Endodermal cell (in vitro differentiated cells): Measurements from ENCODE around the gene COL9A3. TPM values are rescaled to one million over a fixed set of nuclear protein-coding genes. Genes with fewer than 3 reads are reported as not detected.

Experiments
- DNase-seq: peaks from one replicate; pipeline ENCODE4 v3.0.0-alpha.2; 2017
- H3K27ac ChIP-seq: 2 replicates; pipeline ENCODE4 v1.5.1; 2013; ENCODE audit warnings: mild to moderate bottlenecking, low read depth, low read length, moderate library complexity
- H3K27me3 ChIP-seq: 2 replicates; pipeline ENCODE4 v1.6.1; 2013; ENCODE audit warnings: mild to moderate bottlenecking, low read length, moderate library complexity; ENCODE audit not compliant: insufficient read depth, control insufficient read depth, poor library complexity, severe bottlenecking
- H3K36me3 ChIP-seq: 2 replicates; pipeline ENCODE4 v1.7.0; 2013; ENCODE audit warnings: mild to moderate bottlenecking, low read length, moderate library complexity; ENCODE audit not compliant: control insufficient read depth, insufficient read depth
- H3K4me1 ChIP-seq: one replicate; pipeline ENCODE4 v1.7.0; 2013; ENCODE audit warnings: low read length; ENCODE audit not compliant: control insufficient read depth, insufficient read depth
- H3K4me3 ChIP-seq: 2 replicates; pipeline ENCODE4 v1.5.1; 2013; ENCODE audit warnings: mild to moderate bottlenecking, low read length, moderate library complexity
- H3K9ac ChIP-seq: 2 replicates; pipeline ENCODE4 v1.6.1; 2013; ENCODE audit warnings: mild to moderate bottlenecking, low read length, moderate library complexity; ENCODE audit not compliant: poor library complexity, severe bottlenecking; ENCODE audit errors: extremely low read depth
- H3K9me3 ChIP-seq: 2 replicates; pipeline ENCODE4 v1.6.1; 2013; ENCODE audit warnings: mild to moderate bottlenecking, low read length, moderate library complexity; ENCODE audit not compliant: control insufficient read depth
- H3K27ac Mint-ChIP-seq: 2 replicates; pipeline ENCODE4 v1.8.0; 2020; ENCODE audit warnings: mixed read lengths
- H3K27me3 Mint-ChIP-seq: 2 replicates; pipeline ENCODE4 v1.8.0; 2021; ENCODE audit warnings: mild to moderate bottlenecking, mixed read lengths; ENCODE audit not compliant: insufficient read depth
- H3K36me3 Mint-ChIP-seq: 2 replicates; pipeline ENCODE4 v1.8.0; 2020; ENCODE audit warnings: low read depth, mixed read lengths
- H3K4me1 Mint-ChIP-seq: 2 replicates; pipeline ENCODE4 v1.8.0; 2020; ENCODE audit warnings: mixed read lengths
- H3K4me3 Mint-ChIP-seq: 2 replicates; pipeline ENCODE4 v1.8.0; 2020; ENCODE audit warnings: mild to moderate bottlenecking, moderate library complexity, mixed read lengths
- H3K9me3 Mint-ChIP-seq: 2 replicates; pipeline ENCODE4 v1.8.0; 2020; ENCODE audit warnings: mild to moderate bottlenecking, mixed read lengths
- CTCF ChIP-seq: fragments of 200-600 bp; sonication (generic); conservative IDR thresholded peaks from 2 replicates; pipeline ENCODE4 v1.5.0; 2021; ENCODE audit warnings: antibody characterized with exemption, mild to moderate bottlenecking
- WGBS, 2 experiments: methylation state at CpG; one replicate each; pipeline versions ENCODE4 v1.1.5 to v1.1.7; 2013; ENCODE audit warnings: missing lambda C conversion rate in 2 of 2, mixed read lengths in 1 of 2; ENCODE audit not compliant: insufficient coverage in 1 of 2, insufficient read length in 1 of 2; 5-methylcytosine and 5-hydroxymethylcytosine counted together
- total RNA-seq, 2 donors: library from RNA; stranded (reverse); fragmentation: NEBNext Ultra II Directional in 1 of 2; extraction: Animal tissue kit (Norgen Biotek cat#: 25700) in 1 of 2; gene quantifications; 2 replicates in 1 of 2; 3 replicates in 1 of 2; pipeline ENCODE4 v1.2.1, GENCODE V29; 2021

The COL9A3 gene
- total RNA-seq, 2 donors from 2014 or later: 48.9 to 133 TPM

GRCh38 chr20:62888910-62889309, 72.1 kb downstream of the COL9A3 start:
- H3K27me3 ChIP-seq: no peaks in the 10 kb centered on the region
- no peak for DNase-seq
- Mint-ChIP-seq H3K9me3 (no peaks in the 10 kb centered on the region), H3K27ac (no peak overlapping the region), H3K4me3 (no peak overlapping the region), H3K36me3 (peaks cover 78% of the 10 kb centered on the region), H3K4me1 (no peaks in the 10 kb centered on the region), H3K27me3 (no peaks in the 10 kb centered on the region)
- H3K4me3 ChIP-seq: no peak overlapping the region
- H3K4me1 ChIP-seq: no peaks in the 10 kb centered on the region
- no peaks in the 10 kb centered on the region for H3K9me3 ChIP-seq
- peaks cover 81% of the 10 kb centered on the region for H3K36me3 ChIP-seq
- H3K9ac ChIP-seq: no peak overlapping the region
- 96% methylated on average over 10 to 17 of the region's 17 CpGs for WGBS, 2 experiments
- H3K27ac ChIP-seq: no peak overlapping the region
- no peak for TF ChIP-seq CTCF

- no peak for DNase-seq
- Histone ChIP-seq H3K9me3 (no peaks in the 10 kb centered on the region), H3K9ac (no peak overlapping the region), H3K27me3 (no peaks in the 10 kb centered on the region), H3K27ac (no peak overlapping the region), H3K4me1 (no peaks in the 10 kb centered on the region), H3K36me3 (peaks cover 86% of the 10 kb centered on the region), H3K4me3 (no peak overlapping the region)
- no peak for TF ChIP-seq CTCF
- H3K4me3 Mint-ChIP-seq: no peak overlapping the region
- H3K27me3 Mint-ChIP-seq: no peaks in the 10 kb centered on the region
- 94 to 96% methylated on average over 7 to 8 of the region's 8 CpGs for WGBS, 2 experiments
- H3K4me1 Mint-ChIP-seq: no peaks in the 10 kb centered on the region
- no peaks in the 10 kb centered on the region for H3K9me3 Mint-ChIP-seq
- H3K36me3 Mint-ChIP-seq: peaks cover 83% of the 10 kb centered on the region
- H3K27ac Mint-ChIP-seq: no peak overlapping the region
These were observed 72.6 kb downstream of the COL9A3 start for GRCh38 chr20:62889411-62889810.

GRCh38 chr20:62889871-62890270, 73.0 kb downstream of the COL9A3 start:
- H3K36me3 ChIP-seq: peaks cover 90% of the 10 kb centered on the region
- Mint-ChIP-seq H3K27ac (no peak overlapping the region), H3K9me3 (no peaks in the 10 kb centered on the region), H3K36me3 (peaks cover 87% of the 10 kb centered on the region), H3K4me3 (no peak overlapping the region), H3K27me3 (no peaks in the 10 kb centered on the region), H3K4me1 (no peaks in the 10 kb centered on the region)
- WGBS, 2 experiments: 96 to 97% methylated on average over 8 to 9 of the region's 9 CpGs
- H3K4me3 ChIP-seq: no peak overlapping the region
- H3K27ac ChIP-seq: no peak overlapping the region
- DNase-seq: no peak
- TF ChIP-seq CTCF: no peak
- no peaks in the 10 kb centered on the region for H3K27me3 ChIP-seq
- no peak overlapping the region for H3K9ac ChIP-seq
- H3K4me1 ChIP-seq: no peaks in the 10 kb centered on the region
- no peaks in the 10 kb centered on the region for H3K9me3 ChIP-seq
